GM12865 (cell line): Measurements from ENCODE around the gene SLC39A8.
"Not testable (repeated sequence)": the region's sequence is repeated elsewhere in the genome, so short reads cannot be mapped to it uniquely, and the experiment has no call there.

ENCODE experiments used
- DNase-seq: peaks from one replicate; pipeline ENCODE4 v3.0.0; 2010; ENCODE audit warnings: low read depth
- H3K4me3 ChIP-seq: 2 replicates; pipeline ENCODE4 v1.5.1; 2011; ENCODE audit warnings: mild to moderate bottlenecking, low read depth, low read length, control low read depth
- TF ChIP-seq, protein P1 (sequence below): IDR thresholded peaks from 2 replicates; pipeline ENCODE4 v1.5.1; 2011; ENCODE audit warnings: low read length, control low read depth, low read depth, inconsistent platforms; ENCODE audit not compliant: insufficient read depth; ENCODE audit errors: missing control alignments

Gene SLC39A8

DNA sequence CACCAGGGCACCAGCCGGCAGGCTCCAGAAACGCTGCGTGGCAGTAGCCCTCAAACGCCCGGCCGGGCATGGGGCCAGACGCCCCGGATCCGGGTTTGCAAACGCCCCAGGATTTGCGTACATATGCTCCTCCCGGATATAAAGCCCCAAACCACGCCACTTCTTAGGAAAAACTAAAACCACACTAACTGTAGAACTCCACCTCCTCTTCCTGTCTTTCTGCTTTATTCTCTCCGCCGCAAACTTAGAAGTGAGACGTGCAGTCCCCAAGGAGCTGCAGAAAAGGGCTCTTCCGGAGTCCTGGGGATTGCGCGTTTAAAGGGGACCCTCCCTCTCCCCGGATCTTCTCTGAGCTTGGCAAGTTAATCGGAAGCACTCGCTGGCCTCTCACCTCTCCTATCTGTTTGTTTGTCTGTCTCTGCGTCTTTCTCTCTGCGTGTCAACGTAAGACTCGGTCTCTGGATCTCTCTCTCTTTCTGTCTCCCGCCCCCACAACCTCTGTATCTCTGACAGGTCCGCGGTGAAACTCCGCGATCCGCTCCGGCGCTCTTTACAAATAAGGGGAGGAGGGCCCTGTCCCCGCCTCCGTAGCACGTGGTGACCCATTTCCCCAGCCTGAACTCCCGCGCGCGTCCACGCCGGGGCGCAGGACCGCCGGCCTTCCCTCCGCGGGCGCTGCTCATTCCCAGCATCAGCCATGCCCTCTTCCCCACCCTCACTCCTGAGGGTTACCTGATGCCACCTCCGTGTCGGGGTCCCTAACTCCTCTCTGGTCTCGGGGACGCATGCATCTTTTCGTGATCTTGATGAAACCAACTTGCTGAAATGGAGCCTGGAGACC lies at the start of gene SLC39A8:
SLC39A8 (minus strand) TSS at position 529 of the 841 bp plus-strand sequence. CDS start 820 bp downstream, outside the sequence.
- TF ChIP-seq, protein P1, sequence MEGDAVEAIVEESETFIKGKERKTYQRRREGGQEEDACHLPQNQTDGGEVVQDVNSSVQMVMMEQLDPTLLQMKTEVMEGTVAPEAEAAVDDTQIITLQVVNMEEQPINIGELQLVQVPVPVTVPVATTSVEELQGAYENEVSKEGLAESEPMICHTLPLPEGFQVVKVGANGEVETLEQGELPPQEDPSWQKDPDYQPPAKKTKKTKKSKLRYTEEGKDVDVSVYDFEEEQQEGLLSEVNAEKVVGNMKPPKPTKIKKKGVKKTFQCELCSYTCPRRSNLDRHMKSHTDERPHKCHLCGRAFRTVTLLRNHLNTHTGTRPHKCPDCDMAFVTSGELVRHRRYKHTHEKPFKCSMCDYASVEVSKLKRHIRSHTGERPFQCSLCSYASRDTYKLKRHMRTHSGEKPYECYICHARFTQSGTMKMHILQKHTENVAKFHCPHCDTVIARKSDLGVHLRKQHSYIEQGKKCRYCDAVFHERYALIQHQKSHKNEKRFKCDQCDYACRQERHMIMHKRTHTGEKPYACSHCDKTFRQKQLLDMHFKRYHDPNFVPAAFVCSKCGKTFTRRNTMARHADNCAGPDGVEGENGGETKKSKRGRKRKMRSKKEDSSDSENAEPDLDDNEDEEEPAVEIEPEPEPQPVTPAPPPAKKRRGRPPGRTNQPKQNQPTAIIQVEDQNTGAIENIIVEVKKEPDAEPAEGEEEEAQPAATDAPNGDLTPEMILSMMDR: peak; percentile 77
- peak; percentile 96 for DNase-seq

DNA sequence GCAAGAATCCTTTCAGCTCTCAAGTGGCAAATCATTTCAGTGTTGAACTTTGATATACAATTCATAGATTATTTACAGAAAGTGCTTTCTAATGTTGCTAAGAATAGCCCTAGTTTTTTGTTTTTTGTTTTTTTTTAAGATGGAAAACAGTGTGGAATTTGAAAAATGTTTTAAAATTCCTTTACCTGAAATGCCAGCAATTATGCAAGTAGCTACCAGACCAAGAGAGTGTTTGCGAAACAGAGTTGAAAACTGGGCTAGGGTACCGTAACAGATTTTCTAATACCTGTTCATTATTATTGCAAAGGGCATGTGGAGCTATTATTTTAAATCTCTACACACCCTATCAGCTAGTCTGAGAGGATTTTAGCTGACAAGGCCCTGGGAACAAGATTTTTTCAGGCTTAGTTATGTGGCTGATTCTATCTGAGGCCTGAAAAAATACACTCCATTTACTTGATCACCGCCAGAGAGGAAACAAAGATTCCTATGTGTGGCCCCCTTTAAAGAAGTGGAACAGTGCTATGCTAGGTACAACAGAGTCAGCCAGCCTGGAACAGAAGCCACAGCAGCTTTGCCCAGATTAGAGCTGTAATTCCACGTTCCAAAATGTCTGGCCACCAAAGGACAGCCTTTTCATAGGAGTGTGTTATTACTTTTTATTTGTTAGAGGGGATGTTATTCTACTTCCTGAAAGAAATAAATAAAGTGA lies 46.9 kb upstream of the SLC39A8 start:
- no peak for DNase-seq
- no peak overlapping the region for H3K4me3 ChIP-seq
- TF ChIP-seq, protein P1: no peak

More for the DNA sequence above, at the start of gene SLC39A8:
- H3K4me3 ChIP-seq: peak within 1 kb of the TSS; percentile 83

DNA sequence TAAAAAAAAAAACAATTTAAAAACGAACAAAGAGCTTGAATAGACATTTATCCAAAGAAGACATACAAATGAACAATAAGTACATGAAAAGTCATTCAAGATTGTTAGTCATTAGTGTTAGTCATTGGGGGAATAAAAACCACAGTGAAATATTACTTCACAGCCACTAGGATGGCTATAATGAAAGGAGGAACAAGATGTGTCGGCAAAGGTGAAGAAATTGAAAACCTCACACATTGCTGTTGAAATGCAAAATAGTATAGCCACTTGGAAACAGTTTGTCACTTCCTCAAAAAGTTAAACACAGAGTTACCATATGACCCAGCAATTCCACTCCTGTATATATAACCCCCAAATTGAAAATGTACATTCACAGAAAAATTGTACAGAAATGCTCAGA lies 45.2 kb upstream of the SLC39A8 start:
- H3K4me3 ChIP-seq: no peak overlapping the region
- TF ChIP-seq, protein P1: no peak
- DNase-seq: peak; percentile 39

DNA sequence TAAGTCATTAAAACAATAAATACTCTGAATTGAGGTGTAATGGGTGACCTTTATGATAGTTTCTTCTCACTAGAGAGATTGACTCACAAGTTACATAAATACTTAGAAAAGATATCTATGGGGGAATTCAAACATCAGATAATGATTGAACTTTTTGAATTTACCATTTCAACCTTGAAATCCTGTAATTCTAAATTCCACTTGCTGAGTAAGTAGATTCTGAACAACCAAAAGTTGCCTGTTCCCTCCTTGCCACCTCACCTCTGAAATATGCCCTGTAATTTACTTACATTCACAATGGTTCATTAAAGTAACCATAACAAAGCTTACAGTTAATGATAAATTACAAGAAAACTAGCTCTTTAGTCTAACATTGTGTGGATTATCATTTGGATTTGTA lies 43.3 kb upstream of the SLC39A8 start:
- DNase-seq: no peak
- TF ChIP-seq, protein P1: no peak
- no peak overlapping the region for H3K4me3 ChIP-seq

DNA sequence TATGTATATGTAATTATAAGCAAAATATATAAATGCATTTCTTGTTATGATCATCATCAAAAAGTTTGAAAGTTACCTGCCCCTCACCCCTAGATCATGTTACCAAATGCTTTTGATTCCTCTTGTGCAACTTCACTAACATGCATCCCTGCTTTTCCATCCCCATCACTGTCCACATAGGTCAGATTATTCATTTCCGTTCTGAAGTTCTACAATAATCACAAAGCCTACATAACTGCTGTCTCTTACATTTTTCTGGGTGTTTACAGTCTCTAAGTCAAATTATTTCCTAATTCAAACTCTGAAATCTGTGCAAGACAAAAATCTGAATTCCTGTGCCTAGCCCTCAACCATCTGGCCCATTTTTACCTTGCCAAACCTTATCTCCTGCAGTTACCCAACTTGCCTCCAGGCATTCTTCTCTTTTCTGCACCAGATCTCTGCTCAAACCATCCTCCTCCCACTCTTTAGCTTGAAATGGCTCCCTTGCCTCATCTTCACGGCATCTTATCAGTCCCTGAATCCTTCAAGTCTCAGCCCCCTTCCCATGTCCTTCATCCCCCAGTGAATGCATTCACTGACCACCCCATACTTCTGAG lies 42.4 kb upstream of the SLC39A8 start:
- TF ChIP-seq, protein P1: no peak

DNA sequence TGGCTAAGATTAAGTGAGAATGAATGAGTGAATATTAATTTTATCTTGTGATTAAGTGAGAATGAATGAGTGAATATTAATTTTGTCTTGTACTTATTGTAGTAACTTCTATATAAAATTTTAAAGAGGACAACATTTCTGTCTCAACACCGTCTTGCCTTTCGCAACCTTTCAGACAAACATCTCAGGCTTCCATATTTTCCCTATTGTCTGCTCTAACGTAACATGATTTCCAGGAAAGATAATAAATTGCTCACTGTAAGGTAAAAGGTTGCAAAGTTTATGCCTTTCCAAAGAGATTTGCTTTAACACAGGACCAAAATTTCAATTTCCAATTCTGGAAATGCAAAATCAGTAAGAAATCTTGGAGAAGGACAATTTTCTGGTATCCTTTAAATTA lies 41.7 kb upstream of the SLC39A8 start:
- no peak for DNase-seq
- TF ChIP-seq, protein P1: no peak
- no peak overlapping the region for H3K4me3 ChIP-seq

More for the DNA sequence above, 42.4 kb upstream of the SLC39A8 start:
- DNase-seq: no peak
- no peak overlapping the region for H3K4me3 ChIP-seq

DNA sequence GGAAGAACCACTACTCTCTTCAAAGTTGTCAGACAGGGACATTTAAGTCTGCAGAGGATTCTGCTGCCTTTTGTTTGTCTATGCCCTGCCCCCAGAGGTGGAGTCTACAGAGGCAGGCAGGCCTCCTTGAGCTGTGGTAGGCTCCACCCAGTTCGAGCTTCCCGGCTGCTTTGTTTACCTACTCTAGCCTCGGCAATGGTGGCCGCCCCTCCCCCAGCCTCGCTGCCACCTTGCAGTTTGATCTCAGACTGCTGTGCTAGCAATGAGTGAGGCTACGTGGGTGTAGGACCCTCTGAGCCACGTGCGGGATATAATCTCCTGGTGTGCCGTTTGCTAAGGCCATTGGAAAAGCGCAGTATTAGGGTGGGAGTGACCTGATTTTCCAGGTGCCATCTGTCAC lies 35.0 kb upstream of the SLC39A8 start:
- not testable (repeated sequence) for DNase-seq

More for the DNA sequence above, 35.0 kb upstream of the SLC39A8 start:
- H3K4me3 ChIP-seq: not testable (repeated sequence)
